ENCODE measurements around the gene DMRTC1.
"Not testable (repeated sequence)": the region's sequence is repeated elsewhere in the genome, so short reads cannot be mapped to it uniquely, and the experiment has no call there.

DMRTC1 gene, protein sequence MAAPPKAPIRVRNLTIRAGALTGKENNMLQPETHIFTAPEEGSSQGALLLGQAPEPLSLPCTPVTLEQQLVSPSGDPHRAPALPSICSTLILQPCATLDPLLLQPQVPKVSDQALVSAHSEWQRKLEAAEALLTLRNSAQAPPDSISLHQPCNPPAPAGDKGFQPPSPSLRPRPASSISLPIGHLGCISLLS

DNA sequence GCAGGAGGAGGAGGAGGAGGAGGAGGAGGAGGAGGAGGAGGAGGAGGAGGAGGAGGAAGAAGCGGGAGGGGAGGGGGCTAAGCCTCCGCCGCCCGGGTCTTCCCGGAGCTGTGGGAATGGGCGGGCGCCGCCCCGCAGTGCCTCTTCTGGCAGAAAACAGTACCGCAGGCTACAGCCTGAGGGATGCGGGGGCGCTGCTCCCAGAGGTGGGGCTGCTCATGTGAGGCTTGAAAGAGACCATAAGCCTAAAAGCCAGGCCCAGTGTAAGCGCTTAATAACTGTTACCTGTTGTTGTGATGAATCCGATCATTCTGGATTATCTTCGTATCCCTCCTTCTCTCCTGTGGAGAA is at the start of gene DMRTC1:
Gene DMRTC1, minus strand, starts transcription at position 19 of the 351 bp plus-strand sequence. CDS start 68,143 bp downstream, outside the sequence.
- not testable (repeated sequence) for DNase-seq (ENCODE audit: low spot score)

DNA sequence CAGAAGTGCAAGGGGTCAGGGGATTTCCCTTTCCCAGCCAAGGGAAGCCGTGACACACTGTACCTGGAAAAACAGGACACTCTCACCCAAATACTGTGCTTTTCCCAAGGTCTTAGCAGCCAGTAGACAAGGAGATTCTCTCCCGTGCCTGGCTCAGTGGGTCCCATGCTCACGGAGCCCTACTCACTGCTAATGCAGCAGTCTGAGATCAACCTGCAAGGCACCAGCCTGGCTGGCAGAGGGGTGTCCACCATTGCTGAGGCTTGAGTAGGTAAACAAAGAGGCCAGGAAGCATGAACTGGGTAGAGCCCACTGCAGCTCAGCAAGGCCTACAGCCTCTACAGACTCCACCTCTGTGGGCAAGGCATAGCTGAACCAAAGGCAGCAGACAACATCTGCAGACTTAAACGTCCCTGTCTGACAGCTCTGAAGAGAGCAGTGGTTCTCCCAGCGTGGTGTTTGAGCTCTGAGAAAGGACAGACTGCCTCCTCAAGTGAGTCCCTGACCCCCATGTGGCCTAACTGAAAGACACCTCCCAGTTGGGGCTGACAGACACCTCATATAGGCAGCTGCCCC is 37.3 kb upstream of the DMRTC1 start:
- DNase-seq (ENCODE audit: low spot score) = not testable (repeated sequence)

DNA sequence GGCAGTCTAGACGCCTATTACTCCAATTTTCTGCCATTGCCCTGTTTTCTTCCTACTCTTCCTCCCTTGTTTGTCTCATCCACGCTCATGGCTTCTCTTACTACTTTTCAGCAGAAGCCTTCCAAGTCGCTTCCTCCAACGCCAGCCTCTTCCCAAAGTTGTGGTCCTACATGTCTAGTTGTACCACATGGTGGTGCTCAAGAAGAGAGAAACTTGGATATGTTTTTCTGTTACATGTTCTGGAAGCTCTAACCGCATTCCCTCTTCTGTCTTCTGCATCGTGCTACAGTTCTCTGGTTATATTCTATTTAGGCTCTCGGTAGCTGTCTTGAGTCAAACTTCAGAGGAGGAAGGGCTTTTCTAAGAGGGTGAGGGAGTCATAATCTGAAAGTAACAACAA is 31.2 kb upstream of the DMRTC1 start:
- not testable (repeated sequence) for DNase-seq (ENCODE audit: low spot score)

DNA sequence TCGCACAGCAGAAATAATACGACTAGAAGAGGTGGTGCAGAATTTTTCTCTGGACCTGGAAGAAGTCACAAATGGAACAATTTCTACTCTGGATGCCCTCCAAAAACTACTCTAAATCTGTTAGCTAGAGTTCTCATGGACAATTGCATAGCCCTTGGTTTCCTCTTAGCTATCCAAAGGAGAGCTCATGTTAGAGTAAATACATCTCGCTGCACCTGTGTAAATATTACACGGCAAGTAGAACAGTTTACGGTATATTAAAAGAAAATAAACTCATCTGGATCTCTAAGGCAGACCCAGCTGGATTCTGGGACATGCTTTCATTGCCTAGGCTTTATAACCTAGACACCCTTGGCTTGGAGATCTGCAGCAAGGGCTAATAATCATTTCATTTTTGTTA is 28.2 kb upstream of the DMRTC1 start:
- DNase-seq (ENCODE audit: low spot score) = not testable (repeated sequence)

DNA sequence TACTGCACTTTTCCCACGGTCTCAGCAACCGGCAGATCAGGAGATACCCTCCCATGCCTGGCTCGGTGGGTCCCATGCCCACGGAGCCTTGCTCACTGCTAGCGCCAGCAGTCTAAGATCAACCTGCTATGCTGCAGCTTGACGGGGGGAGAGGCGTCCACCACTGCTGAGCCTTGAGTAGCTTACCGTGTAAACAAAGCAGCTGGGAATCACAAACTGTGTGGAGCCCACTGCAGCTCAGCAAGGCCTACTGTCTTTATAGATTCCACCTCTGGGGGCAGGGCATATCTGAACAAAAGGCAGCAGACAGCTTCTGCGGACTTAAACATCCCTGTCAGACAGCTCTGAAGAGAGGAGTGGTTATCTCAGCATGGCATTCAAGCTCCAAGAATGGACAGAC is 16.3 kb upstream of the DMRTC1 start:
- DNase-seq (ENCODE audit: low spot score) = not testable (repeated sequence)

DNA sequence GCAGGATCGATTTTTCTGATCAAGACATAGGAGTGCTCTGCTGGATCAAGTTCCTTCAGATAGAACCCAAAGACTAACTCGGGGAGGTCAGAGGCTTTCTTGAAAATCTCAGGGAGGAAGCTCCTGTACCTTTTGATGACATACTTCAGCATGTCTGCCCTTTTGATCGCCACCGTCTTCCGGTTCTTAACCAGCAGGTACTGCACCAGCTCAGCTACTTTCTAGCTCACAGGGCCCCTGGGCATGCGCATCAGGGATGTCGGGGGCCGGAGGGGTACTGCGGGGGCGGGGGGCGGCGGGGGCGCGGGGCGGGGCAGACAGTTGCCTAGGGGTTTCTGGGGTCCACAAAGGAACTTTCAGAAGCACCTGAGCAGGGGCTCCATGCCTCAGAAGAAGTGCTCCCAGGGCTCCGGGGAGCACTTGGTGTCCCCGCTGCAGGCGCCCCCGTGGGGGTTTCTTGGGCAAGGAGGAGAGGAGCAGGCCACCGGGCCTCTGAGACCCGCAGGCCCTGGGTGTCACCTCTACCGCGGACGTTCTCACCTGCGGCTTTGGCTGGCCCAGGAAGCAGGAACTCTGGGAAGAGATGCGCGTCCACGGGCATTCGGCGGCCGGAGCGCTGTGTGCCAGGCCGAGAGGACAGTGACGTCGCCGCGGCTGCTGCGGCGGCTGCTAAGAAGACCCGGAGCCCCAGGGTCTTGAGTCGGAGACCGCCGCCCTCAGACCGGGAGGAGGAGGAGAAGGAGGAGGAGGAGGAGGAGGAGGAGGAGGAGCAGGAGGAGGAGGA is 410 bp downstream of the DMRTC1 start:
- DNase-seq (ENCODE audit: low spot score) = not testable (repeated sequence)

DNA sequence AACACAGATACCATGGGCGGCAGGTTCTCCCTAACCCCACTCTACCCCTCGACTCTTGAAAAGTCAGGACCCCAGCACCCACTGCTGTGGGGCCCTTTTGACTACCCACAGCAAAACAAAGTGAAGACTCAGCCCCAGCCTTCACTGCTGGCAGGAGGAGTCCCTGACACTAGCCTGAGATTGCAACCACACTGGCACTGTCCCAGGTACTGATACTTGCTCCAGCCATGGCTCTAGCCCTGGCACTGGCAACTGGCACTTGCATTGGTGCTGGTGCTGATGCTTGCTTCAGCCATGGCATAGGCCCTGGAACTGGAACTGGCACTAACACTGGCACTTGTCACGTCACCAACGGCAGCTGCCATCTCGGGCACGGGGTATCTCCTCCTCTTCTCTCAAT is 1.4 kb downstream of the DMRTC1 start:
- DNase-seq (ENCODE audit: low spot score) = not testable (repeated sequence)

DNA sequence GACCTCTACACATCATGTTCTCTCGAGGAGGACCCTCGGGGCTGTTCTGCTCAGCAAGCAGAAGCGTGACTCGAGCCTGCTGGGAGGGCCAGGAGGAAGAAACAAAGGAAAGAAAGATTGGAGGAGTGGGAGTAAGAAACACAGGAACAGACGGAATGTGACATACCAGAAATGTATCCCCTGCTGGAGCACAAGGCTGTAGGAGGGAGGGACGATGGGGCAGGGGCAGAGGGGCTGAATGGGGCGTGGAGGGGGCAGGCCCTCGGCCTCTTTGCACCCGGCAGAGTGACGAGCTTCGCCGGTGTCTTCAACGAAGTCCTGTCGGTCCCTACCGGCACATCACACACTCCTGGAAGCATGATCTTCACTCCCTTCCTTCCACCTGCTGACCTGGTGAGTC is 5.7 kb downstream of the DMRTC1 start, which contains the start of gene FAM236A:
Gene FAM236A, plus strand, starts transcription at position 301 of the 400 bp plus-strand sequence. Its CDS starts 57 bp downstream, at position 358.
- not testable (repeated sequence) for DNase-seq (ENCODE audit: low spot score)

DNA sequence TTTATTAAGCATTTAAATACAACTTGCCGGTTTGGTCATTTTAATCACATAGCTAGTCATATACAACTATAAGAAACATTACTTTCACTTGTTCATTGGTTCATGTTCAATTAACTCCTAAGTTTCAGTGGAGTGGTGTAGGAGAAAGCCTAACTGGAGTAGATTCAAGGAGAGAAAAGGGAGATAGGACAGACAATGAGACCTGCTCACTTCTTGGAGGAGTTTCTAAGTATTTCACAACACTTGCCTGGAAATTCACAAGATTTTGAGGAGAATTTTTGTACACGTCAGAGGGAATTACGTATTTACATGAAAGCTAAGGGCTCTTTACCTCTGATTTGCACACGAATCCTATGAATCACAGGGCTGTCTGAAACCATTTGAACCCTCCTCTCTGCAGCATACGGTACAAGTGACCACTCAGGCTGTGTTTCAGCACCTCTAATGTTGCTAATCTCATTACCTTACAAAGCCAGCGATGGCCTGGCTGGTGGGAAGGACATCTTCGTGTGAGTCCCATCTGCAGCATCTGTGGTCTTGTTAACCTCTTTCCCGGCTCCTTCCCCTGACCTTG is 6.7 kb downstream of the DMRTC1 start:
- not testable (repeated sequence) for DNase-seq (ENCODE audit: low spot score)

DNA sequence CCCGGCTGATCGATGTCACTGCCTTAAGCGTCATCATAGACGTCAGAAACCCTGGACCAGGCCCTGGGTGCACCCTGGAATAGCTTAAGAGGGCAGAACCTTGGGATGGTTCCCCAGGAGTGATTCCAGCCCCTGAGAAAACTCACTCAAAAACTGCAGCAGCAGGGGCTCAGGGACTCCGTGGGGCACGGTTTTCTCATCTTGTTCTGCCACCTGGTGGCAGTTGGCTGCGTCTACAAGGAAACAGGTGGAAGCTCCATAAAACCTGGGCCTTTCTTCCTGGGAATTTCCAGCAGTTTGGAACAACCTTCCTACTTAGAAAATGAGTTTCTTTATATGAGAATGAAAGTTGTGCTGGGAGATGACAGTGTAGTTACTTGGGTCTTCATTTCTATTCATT is 7.2 kb downstream of the DMRTC1 start:
- DNase-seq (ENCODE audit: low spot score) = not testable (repeated sequence)

DNA sequence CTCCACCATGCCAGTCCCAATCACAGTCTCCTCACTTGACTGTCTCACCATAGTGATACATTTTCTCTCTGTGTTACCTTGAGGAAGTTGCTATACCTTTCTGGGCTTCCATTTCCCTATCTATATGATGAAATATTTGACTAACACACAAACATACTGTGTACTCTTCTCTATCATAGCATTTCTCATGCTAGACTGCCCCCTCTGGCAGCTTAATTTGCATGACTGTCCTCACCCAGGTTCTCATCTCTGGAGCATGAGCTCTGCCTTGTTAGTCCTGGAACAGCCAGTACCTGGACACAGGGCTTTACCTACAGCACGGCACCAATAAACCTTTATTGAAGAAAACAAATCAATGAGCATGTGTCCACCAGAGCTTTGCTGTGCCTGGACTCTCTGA is 11.4 kb downstream of the DMRTC1 start:
- DNase-seq (ENCODE audit: low spot score) = not testable (repeated sequence)

DNA sequence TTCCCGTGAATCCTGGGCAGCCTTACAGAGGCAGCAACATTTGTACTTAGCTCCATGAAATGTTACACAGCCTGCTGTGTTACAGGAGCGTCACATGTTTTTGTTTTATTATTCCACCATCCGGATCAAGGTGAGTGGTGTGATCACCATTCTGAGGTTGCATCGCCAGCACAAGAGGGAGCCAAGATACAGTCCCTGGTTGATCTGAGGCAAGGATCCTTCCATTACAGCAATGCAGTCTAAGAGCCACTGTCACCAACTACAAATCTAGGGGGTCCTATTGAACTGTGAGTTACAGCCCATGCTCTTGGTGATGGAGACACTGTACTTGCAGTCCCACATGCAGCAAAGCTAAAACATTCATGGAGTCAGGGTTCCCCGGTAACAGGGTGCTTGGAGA is 27.5 kb downstream of the DMRTC1 start:
- DNase-seq (ENCODE audit: low spot score) = not testable (repeated sequence)

DNA sequence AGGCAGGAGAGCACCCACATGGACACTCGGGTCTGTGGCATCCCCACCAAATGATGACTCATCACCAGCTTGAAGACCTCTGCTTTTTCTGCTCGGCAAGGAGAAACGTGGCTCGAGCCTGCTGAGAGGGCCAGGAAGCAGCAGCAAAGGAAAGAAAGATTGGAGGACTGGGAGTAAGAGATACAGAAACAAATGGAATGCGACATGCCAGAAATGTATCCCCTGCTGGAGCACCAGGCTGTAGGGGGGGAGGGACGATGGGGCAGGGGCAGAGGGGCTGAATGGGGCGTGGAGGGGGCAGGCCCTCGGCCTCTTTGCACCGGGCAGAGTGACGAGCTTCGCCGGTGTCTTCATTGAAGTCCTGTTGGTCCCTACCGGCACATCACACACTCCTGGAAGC is 31.3 kb downstream of the DMRTC1 start, which contains the start of gene FAM236C:
Gene FAM236C, plus strand, starts transcription at position 301 of the 400 bp plus-strand sequence. CDS start 100 bp downstream, outside the sequence.
- not testable (repeated sequence) for DNase-seq (ENCODE audit: low spot score)

DNA sequence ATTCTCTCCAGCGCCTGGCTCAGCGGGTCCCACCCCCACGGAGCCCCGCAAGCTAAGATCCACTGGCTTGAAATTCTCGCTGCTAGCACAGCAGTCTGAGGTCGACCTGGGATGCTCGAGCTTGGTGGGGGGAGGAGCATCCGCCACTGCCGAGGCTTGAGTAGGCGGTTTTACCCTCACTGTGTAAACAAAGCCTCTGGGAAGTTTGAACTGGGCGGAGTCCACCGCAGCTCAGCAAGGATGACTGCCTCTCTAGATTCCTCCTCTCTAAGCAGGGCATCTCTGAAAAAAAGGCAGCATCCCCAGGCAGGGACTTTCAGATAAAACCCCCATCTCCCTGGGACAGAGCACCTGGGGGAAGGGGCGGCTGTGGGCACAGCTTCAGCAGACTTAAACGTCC is 53.9 kb downstream of the DMRTC1 start:
- DNase-seq (ENCODE audit: low spot score) = not testable (repeated sequence)

DNA sequence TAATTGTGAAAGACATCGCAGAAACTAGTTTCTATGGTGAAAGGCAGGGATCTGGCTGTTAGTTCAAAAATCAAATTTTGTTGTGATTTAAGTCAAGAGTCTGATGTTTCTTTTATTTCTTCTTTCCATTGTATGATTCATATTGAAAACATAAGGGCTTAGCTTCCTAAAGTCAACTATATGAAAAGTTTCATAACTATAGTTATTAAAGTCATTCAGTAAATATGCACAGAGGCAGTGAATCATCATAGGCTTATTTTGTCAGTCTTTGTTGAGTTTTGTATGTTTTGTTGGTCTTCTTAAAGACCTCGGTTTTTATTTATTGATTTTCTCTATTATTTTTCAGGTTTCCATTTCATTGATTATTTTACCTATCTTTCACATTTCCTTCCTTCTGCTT is 60.7 kb downstream of the DMRTC1 start:
- DNase-seq (ENCODE audit: low spot score) = not testable (repeated sequence)

DNA sequence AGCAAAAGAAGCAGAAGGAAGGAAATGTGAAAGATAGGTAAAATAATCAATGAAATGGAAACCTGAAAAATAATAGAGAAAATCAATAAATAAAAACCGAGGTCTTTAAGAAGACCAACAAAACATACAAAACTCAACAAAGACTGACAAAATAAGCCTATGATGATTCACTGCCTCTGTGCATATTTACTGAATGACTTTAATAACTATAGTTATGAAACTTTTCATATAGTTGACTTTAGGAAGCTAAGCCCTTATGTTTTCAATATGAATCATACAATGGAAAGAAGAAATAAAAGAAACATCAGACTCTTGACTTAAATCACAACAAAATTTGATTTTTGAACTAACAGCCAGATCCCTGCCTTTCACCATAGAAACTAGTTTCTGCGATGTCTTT is 106.1 kb downstream of the DMRTC1 start:
- not testable (repeated sequence) for DNase-seq (ENCODE audit: low spot score)

DNA sequence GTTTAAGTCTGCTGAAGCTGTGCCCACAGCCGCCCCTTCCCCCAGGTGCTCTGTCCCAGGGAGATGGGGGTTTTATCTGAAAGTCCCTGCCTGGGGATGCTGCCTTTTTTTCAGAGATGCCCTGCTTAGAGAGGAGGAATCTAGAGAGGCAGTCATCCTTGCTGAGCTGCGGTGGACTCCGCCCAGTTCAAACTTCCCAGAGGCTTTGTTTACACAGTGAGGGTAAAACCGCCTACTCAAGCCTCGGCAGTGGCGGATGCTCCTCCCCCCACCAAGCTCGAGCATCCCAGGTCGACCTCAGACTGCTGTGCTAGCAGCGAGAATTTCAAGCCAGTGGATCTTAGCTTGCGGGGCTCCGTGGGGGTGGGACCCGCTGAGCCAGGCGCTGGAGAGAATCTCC is 112.9 kb downstream of the DMRTC1 start:
- not testable (repeated sequence) for DNase-seq (ENCODE audit: low spot score)

All from Ammon's horn (tissue), 1 donor.